ENCODE data around the gene CAMTA1.

DNA sequence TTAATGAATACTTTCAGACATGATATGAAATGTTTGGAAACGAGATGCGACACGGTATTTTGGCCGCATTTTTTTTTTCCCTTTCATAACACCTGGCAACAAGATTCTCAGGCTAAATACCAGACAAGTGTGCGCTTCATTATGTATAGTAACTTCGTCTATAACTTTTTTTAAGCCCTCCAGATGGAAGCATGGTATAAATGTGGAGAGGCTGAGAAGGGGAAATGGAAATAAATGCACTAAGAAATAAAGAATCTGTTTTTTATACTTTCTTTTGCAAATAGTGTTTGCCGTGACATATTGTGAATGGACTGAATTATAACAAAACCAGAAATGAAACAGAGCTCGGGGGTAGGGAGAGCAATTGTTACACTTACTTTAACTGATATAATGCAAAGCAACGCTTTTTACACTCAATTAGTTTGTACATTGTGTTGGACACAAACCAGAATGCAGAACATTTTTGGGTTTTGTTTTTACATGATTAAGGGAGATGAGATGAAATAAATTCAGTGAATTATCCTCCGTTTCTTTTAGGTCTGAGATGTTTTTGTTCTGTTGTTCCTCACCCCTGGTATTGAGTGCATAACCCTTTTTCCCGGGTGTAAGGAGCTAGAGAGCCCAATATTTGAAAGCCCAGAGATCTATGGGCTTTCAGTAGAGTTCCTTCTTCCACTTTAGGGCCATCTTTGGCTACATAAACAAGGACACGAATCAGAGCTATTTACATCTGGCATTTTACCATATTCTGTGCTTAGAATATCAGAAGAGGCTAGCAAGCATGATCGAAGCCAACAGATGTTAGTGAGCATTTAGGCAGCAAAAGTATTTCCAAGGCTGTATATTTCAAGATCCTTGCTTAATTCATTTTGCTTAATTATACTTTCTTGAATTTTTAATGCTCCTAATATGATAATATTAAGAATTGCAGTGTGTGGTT lies 478.0 kb downstream of the CAMTA1 start:
- TF ChIP-seq, protein P1, sequence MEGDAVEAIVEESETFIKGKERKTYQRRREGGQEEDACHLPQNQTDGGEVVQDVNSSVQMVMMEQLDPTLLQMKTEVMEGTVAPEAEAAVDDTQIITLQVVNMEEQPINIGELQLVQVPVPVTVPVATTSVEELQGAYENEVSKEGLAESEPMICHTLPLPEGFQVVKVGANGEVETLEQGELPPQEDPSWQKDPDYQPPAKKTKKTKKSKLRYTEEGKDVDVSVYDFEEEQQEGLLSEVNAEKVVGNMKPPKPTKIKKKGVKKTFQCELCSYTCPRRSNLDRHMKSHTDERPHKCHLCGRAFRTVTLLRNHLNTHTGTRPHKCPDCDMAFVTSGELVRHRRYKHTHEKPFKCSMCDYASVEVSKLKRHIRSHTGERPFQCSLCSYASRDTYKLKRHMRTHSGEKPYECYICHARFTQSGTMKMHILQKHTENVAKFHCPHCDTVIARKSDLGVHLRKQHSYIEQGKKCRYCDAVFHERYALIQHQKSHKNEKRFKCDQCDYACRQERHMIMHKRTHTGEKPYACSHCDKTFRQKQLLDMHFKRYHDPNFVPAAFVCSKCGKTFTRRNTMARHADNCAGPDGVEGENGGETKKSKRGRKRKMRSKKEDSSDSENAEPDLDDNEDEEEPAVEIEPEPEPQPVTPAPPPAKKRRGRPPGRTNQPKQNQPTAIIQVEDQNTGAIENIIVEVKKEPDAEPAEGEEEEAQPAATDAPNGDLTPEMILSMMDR (conservative IDR thresholded peaks at IDR 0.05; ENCODE audit: low read length): no peak
- no peak for TF ChIP-seq EZH2phosphoT487 (IDR thresholded peaks at IDR 0.05; ENCODE audit: borderline replicate concordance, low read depth, low read length)
